Heart left ventricle (tissue), 16 donors: Measurements from ENCODE around the gene ANO3. TPM values are rescaled to one million over a fixed set of nuclear protein-coding genes. Genes with fewer than 3 reads are reported as not detected.

Experiments used
- ATAC-seq, 4 donors: fragments of 200-7000 bp; cut with Tn5 transposase; one replicate each; pipeline ENCODE4 v1.9.1; 2020 to 2022; ENCODE audit warnings: moderate library complexity in 4 of 4, mild to moderate bottlenecking in 3 of 4, moderate number of reproducible peaks in 1 of 4
- DNase-seq, 5 donors: peaks; one replicate each; pipeline ENCODE4 v3.0.0-alpha.2; 2020
- H3K27ac ChIP-seq, 12 donors: fragments of 200-600 bp; sonication (generic) in 4 of 12; one replicate each; pipeline versions ENCODE4 v1.5.0 to v1.8.0; 2016 to 2022; ENCODE audit warnings: mild to moderate bottlenecking in 2 of 12
- H3K27me3 ChIP-seq, 9 donors: fragments of 200-600 bp; sonication (generic) in 2 of 9; one replicate each; pipeline versions ENCODE4 v1.5.1 to v1.8.0; 2016 to 2022; ENCODE audit warnings: mild to moderate bottlenecking in 3 of 9
- H3K36me3 ChIP-seq, 9 donors: fragments of 200-600 bp; sonication (generic) in 2 of 9; one replicate each; pipeline versions ENCODE4 v1.5.0 to v1.8.0; 2018 to 2022; ENCODE audit warnings: mild to moderate bottlenecking in 2 of 9
- H3K4me1 ChIP-seq, 12 donors: fragments of 200-600 bp; sonication (generic) in 4 of 12; one replicate each; pipeline versions ENCODE4 v1.5.0 to v1.8.0; 2016 to 2022; ENCODE audit warnings: mild to moderate bottlenecking in 3 of 12
- H3K4me3 ChIP-seq, 12 donors: fragments of 200-600 bp; sonication (generic) in 4 of 12; one replicate each; pipeline versions ENCODE4 v1.5.0 to v1.8.0; 2017 to 2022; ENCODE audit warnings: mild to moderate bottlenecking in 9 of 12, moderate library complexity in 4 of 12
- H3K9me3 ChIP-seq, 12 donors: fragments of 200-600 bp; sonication (generic) in 4 of 12; one replicate each; pipeline versions ENCODE4 v1.5.0 to v1.8.0; 2016 to 2022; ENCODE audit warnings: mild to moderate bottlenecking in 1 of 12
- POLR2A ChIP-seq, 2 donors: fragments of 450-650 bp; IDR thresholded peaks; one replicate each; pipeline ENCODE4 v1.6.1; 2017; ENCODE audit warnings: antibody characterized with exemption in 2 of 2, mild to moderate bottlenecking in 2 of 2, moderate library complexity in 2 of 2
- WGBS, 4 donors: extraction: QIAGEN DNeasy Blood & Tissue Kit in 2 of 4; methylation state at CpG; one replicate each; pipeline versions ENCODE4 v1.1.5 to v1.1.7; 2013 to 2018; 5-methylcytosine and 5-hydroxymethylcytosine counted together
- intact Hi-C, 10 donors: fragments of 100-400 bp; cut with DNase I; formaldehyde crosslinking; loops; one replicate each; pipeline versions ENCODE4 v1.11.1 to v1.14.2; 2022
- long read RNA-seq, 3 donors: library from polyadenylated mRNA; unstranded; transcript quantifications; one replicate each; pipeline ENCODE4 v2.0.0, GENCODE V29; 2020 to 2021
- polyA plus RNA-seq, 2 donors: library from polyadenylated mRNA; stranded (reverse); fragments of 200-250 nt; gene quantifications; one replicate each; pipeline ENCODE4 v1.2.3, GENCODE V29; 2013
- total RNA-seq, 9 donors: library from RNA; depleted of rRNA in 2 of 9; stranded (reverse); fragments of >200 nt in 2 of 9; fragmentation: NEBNext Ultra II Directional in 3 of 9; extraction: Animal tissue kit (Norgen Biotek cat#: 25700) in 3 of 9; gene quantifications; one replicate each; pipeline versions ENCODE4 v1.1.0 to v1.2.4, GENCODE V29; 2016 to 2023
- TF ChIP-seq, protein P1 (sequence below), 12 donors: fragments of 200-600 bp; sonication (generic) in 4 of 12; IDR thresholded peaks; one replicate each; pipeline versions ENCODE4 v1.5.0 to v1.8.0; 2018 to 2022; ENCODE audit warnings: antibody characterized with exemption in 12 of 12, mild to moderate bottlenecking in 5 of 12
- donor health status: ischemic (EF 13 %, LVEDD 7.1; RV severe dilation, severe dysfunction).
- donor health status: healthy with polysubstance abuse.
- donor health status: DM: no; HTN: yes; CAD: no.
- donor health status: DM: no; HTN: no; CAD: no.
- donor health status: ischemic (EF 25% LVEDD 6.9; RV normal size, moderate dysfunction).
- donor health status: ischemic (EF 25% LVEDD 5.7; RV mildly dilated, moderate dysfunction).
- donor health status: healthy.
- donor health status: DM: yes; HTN: yes; CAD: no.
- donor health status: ischemic (EF 35%, LVEDD 5.7; RV mildly dilated, moderate dysfunction).
- donor health status: nonischemic (EF 11% LVEDD 7.7; RV severe dilation, severe dysfunction).
- donor health status: DM: yes; HTN: yes; CAD: no.
- donor health status: PGD.
- donor health status: ischemic (EF 29% LVEDD 5.4; RV normal size, mild dysfunction).
- donor health status: nonischemic (EF 23%, LVEDD 6.1; RV moderate dilation, normal function).

Gene ANO3
- total RNA-seq (under 1 TPM in 3 of 9 donors, not detected in 6; 0.12 to 0.54 (median 0.29) TPM), polyA plus RNA-seq (under 1 TPM; 0.04 to 0.06 TPM)
- long read RNA-seq, donor 1: 0 reads
- long read RNA-seq, donor 2: 0 reads
- long read RNA-seq, donor 3: 0 reads

DNA sequence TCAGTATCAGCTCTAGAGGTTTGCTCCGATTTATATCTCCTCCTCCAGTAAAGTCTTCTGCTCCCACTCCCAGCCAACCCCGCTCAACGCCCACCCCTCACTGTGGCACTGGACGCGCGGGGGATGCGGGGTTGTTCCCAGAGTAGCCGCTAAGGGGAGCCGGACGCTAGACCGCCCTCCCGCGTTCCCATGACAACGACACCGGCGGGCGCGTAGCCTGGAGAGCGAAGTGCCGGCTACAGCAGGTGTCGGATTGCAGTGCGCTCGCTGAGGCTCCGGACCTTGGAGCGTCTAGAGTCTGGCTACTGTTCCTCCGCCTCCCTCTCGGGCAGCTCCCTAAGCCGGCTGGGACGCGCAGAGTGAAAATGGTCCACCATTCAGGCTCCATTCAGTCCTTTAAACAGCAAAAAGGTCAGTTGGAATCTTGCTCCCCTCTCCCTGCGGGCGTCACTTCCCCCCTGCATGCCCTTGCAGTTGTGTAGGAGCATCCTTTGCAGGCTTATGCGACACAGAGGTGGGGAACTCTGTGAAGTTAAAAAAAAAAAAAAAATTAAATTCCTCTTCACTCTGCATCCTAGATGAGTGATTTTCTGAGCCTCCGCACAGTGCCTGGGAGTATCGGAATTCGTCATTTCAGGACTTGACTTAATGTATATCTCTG is at the start of gene ANO3:
ANO3 (plus strand) TSS at position 220 of the 661 bp plus-strand sequence; CDS start at position 366, 146 bp downstream.
- Histone ChIP-seq H3K4me3 (peak within 1 kb of the TSS in 7 of 12 donors; percentile 21 to 36 (median 24)), H3K36me3 (no peaks in the 10 kb centered on the region), H3K27me3 (peaks cover 0 to 51% (median 19%) of the 10 kb centered on the region in 9 donors), H3K4me1 (peaks cover 0 to 4% (median 0%) of the 10 kb centered on the region in 12 donors), H3K9me3 (no peaks in the 10 kb centered on the region), H3K27ac (no peak within 1 kb of the TSS)
- DNase-seq (peak; percentile 14 to 74 (median 31)), ATAC-seq (peak in 3 of 4 donors; percentile 67 to 87 (median 83))
- intact Hi-C loops: no loop called here
- 3 to 13% (median 7%) methylated on average over 11 to 36 of the region's 36 CpGs for WGBS, 4 donors
- TF ChIP-seq POLR2A (IDR thresholded peaks at IDR 0.05): no peak
- TF ChIP-seq, protein P1, sequence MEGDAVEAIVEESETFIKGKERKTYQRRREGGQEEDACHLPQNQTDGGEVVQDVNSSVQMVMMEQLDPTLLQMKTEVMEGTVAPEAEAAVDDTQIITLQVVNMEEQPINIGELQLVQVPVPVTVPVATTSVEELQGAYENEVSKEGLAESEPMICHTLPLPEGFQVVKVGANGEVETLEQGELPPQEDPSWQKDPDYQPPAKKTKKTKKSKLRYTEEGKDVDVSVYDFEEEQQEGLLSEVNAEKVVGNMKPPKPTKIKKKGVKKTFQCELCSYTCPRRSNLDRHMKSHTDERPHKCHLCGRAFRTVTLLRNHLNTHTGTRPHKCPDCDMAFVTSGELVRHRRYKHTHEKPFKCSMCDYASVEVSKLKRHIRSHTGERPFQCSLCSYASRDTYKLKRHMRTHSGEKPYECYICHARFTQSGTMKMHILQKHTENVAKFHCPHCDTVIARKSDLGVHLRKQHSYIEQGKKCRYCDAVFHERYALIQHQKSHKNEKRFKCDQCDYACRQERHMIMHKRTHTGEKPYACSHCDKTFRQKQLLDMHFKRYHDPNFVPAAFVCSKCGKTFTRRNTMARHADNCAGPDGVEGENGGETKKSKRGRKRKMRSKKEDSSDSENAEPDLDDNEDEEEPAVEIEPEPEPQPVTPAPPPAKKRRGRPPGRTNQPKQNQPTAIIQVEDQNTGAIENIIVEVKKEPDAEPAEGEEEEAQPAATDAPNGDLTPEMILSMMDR (IDR thresholded peaks at IDR 0.05): peak in 4 of 12 donors; percentile 24 to 51 (median 41)

DNA sequence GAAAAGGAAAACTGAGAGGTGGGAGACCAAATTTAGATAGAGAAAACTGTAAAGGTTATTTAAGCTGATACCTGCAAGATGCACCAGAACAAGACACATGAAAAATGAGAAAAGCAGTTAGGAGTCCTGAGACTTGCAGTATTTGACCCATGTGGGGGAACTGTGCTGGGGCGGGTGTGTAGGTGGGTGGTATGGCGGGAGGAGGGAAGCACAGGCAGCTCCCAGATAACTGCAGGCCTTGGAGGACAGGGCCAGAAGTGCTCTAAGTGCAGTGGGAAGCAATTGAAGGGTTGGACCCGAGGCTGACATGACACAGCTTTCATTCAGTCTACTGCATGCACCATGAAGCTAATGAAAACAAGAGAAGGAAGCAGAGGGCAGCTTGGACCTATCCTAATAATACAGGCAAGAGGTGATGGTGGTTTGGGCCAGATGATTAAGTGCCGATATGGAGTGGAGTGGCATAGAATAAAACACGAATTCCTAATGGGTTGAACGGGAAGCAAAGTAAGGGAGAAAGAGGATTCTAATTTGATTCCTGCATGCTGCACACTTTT is 48.0 kb upstream of the ANO3 start:
- no peaks in the 10 kb centered on the region for H3K36me3 ChIP-seq
- H3K27me3 ChIP-seq: peaks cover 0 to 4% (median 0%) of the 10 kb centered on the region in 9 donors
- ATAC-seq (no peak), DNase-seq (no peak)
- 60 to 70% (median 68%) methylated on average over 6 of the region's 6 CpGs for WGBS, 4 donors
- TF ChIP-seq, protein P1 (IDR thresholded peaks at IDR 0.05): no peak
- TF ChIP-seq POLR2A (IDR thresholded peaks at IDR 0.05): no peak
- H3K9me3 ChIP-seq: no peaks in the 10 kb centered on the region
- no peak overlapping the region for H3K27ac ChIP-seq
- intact Hi-C loops: loop anchor here in 1 of 10 donors (10.0 kb wide), 1 partner anchor 1201 kb away; no protein-coding TSS in a partner anchor
- peak overlapping the region in 3 of 12 donors; percentile 45 to 63 (median 47) for H3K4me3 ChIP-seq
- no peaks in the 10 kb centered on the region for H3K4me1 ChIP-seq

DNA sequence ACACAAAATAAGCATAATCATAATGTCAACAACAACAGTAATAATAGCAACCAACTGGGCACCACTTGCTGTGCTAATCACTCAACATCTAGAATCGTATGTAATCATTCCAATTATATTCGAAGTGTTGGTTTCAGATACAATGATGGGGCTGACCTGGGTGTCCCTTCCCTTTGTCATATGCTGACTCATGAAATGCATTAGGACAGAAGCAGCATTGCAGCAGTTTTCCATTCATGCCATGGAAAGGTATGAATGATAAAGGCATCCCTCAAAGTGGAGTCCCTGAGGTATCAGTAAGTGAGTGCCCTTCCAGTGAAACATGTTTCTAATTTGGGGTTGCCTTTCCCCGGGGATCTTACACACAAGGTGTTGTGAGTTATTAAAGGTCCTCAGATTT is 46.3 kb upstream of the ANO3 start:
- Histone ChIP-seq H3K27me3 (no peaks in the 10 kb centered on the region), H3K4me3 (no peak overlapping the region), H3K4me1 (no peaks in the 10 kb centered on the region), H3K27ac (no peak overlapping the region), H3K9me3 (no peaks in the 10 kb centered on the region), H3K36me3 (no peaks in the 10 kb centered on the region)
- DNase-seq (no peak), ATAC-seq (no peak)
- TF ChIP-seq, protein P1 (IDR thresholded peaks at IDR 0.05): no peak
- TF ChIP-seq POLR2A (IDR thresholded peaks at IDR 0.05): no peak
- intact Hi-C loops: loop anchor here in 1 of 10 donors (10.0 kb wide), 1 partner anchor 1199 kb away; no protein-coding TSS in a partner anchor
- 63 to 71% (median 64%) methylated on average over 3 of the region's 3 CpGs for WGBS, 4 donors

DNA sequence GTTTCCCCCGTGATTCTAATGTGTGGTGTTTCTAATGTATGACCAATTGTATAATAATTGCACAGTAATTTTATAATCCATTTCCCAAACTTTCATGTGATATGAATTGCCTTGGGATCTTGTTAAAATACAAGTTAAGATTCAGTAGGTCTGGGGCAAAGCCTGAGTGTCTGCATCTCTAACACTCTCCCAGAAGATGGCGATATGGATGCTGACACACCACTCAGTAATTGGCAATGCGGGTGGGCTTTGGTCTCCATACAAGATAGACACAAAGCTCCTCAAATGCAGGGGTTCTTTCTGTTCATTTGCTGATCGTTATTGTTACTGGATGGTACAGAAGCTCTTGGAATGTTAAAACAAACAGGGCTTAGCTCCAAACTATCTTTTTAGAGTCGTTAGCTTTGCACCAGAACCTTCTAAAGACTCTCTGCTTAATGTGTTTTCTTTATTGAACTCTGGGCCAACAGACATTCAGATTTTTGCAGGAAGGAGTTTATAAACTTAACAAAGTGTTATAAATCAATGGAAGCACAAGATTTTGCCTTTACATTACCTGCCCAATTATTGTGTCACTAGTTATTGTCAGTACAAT is 45.4 kb upstream of the ANO3 start:
- DNase-seq (no peak), ATAC-seq (no peak)
- H3K36me3 ChIP-seq: no peaks in the 10 kb centered on the region
- no peak overlapping the region for H3K27ac ChIP-seq
- no peaks in the 10 kb centered on the region for H3K4me1 ChIP-seq
- 20 to 35% (median 29%) methylated on average over 5 of the region's 5 CpGs for WGBS, 4 donors
- TF ChIP-seq, protein P1 (IDR thresholded peaks at IDR 0.05): peak in 4 of 12 donors; percentile 17 to 39 (median 26)
- TF ChIP-seq POLR2A (IDR thresholded peaks at IDR 0.05): no peak
- H3K9me3 ChIP-seq: no peaks in the 10 kb centered on the region
- intact Hi-C loops: loop anchor here in 1 of 10 donors (10.0 kb wide), 1 partner anchor 1198 kb away; no protein-coding TSS in a partner anchor
- H3K4me3 ChIP-seq: no peak overlapping the region
- H3K27me3 ChIP-seq: no peaks in the 10 kb centered on the region
